HG03342 (cell line): Measurements from ENCODE around the gene PLEKHH1.
A peak's percentile ranks its signal among the peaks of the same experiment; 100 is the strongest.

Experiments
- ATAC-seq: cut with Tn5 transposase; IDR thresholded peaks from one replicate; pipeline ENCODE4 v1.9.1; 2021; ENCODE audit warnings: mild to moderate bottlenecking, moderate library complexity; ENCODE audit not compliant: unreplicated experiment

The PLEKHH1 gene

GRCh38 chr14:67532998-67533753, at the start of gene PLEKHH1:
PLEKHH1 (plus strand) TSS chr14:67533290; CDS start chr14:67541868, 8,578 bp downstream.
- no peak for ATAC-seq

- ATAC-seq, result no peak
These were observed 49.4 kb upstream of the PLEKHH1 start for GRCh38 chr14:67483579-67484285.

GRCh38 chr14:67485501-67486095, 47.5 kb upstream of the PLEKHH1 start:
- no peak for ATAC-seq

GRCh38 chr14:67486890-67487289, 46.2 kb upstream of the PLEKHH1 start:
- ATAC-seq, result no peak

GRCh38 chr14:67487332-67487731, 45.8 kb upstream of the PLEKHH1 start:
- ATAC-seq, result no peak

- ATAC-seq, result peak; percentile 88
These were observed 44.9 kb upstream of the PLEKHH1 start, which contains the start of gene TMEM229B for GRCh38 chr14:67487937-67488893. TMEM229B (minus strand) TSS chr14:67488721; CDS start chr14:67473923, 14,798 bp downstream.

GRCh38 chr14:67490196-67490595, 42.9 kb upstream of the PLEKHH1 start:
- no peak for ATAC-seq

- no peak for ATAC-seq
These were observed 41.8 kb upstream of the PLEKHH1 start for GRCh38 chr14:67491285-67491684.

- ATAC-seq, result no peak
These were observed 41.2 kb upstream of the PLEKHH1 start for GRCh38 chr14:67491741-67492507.

- ATAC-seq, result no peak
These were observed 40.6 kb upstream of the PLEKHH1 start for GRCh38 chr14:67492538-67492937.

- no peak for ATAC-seq
These were observed 39.9 kb upstream of the PLEKHH1 start for GRCh38 chr14:67493092-67493717.

- no peak for ATAC-seq
These were observed 37.3 kb upstream of the PLEKHH1 start for GRCh38 chr14:67495827-67496226.

- no peak for ATAC-seq
These were observed 35.9 kb upstream of the PLEKHH1 start for GRCh38 chr14:67497216-67497615.

- ATAC-seq, result no peak
These were observed 35.4 kb upstream of the PLEKHH1 start for GRCh38 chr14:67497716-67498115.

GRCh38 chr14:67500981-67501380, 32.1 kb upstream of the PLEKHH1 start:
- no peak for ATAC-seq

GRCh38 chr14:67501670-67502069, 31.4 kb upstream of the PLEKHH1 start:
- ATAC-seq, result no peak

GRCh38 chr14:67502867-67503266, 30.2 kb upstream of the PLEKHH1 start:
- ATAC-seq, result no peak

GRCh38 chr14:67503331-67503730, 29.8 kb upstream of the PLEKHH1 start:
- no peak for ATAC-seq

GRCh38 chr14:67505254-67505653, 27.8 kb upstream of the PLEKHH1 start:
- no peak for ATAC-seq
